NCI-H2196 (cell line): ENCODE data around the gene RLN1.
"Not testable (repeated sequence)": the region's sequence is repeated elsewhere in the genome, so short reads cannot be mapped to it uniquely, and the experiment has no call there.

ENCODE experiments used
- DNase-seq: peaks from one replicate; lab custom pipeline; 2025; ENCODE audit not compliant: unreplicated experiment; lab: John Stamatoyannopoulos, UW

The RLN1 gene

GRCh38 chr9:5326187-5326586, 13.5 kb downstream of the RLN1 start:
- DNase-seq, result no peak

GRCh38 chr9:5321601-5322000, 18.1 kb downstream of the RLN1 start:
- not testable (repeated sequence) for DNase-seq

DNA sequence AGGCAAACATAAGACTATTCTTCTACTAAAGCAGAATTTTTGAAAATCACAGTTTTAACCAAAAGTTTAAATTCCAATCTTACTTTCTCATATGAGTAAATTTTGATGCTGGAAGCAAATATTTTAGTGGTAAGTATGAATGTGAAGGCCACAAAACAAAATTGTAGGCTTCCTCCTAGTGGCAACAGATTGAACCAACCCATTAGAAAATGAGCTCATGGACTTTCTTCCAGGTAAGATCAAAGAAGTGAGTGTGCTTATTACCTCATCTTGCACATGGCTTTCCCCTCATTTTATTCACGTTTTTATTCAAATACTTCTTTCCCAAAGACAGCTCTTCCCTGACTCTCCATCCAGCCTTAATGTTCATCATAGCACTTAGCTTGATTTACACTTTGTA, 18.6 kb downstream of the RLN1 start:
- DNase-seq, result no peak

DNA sequence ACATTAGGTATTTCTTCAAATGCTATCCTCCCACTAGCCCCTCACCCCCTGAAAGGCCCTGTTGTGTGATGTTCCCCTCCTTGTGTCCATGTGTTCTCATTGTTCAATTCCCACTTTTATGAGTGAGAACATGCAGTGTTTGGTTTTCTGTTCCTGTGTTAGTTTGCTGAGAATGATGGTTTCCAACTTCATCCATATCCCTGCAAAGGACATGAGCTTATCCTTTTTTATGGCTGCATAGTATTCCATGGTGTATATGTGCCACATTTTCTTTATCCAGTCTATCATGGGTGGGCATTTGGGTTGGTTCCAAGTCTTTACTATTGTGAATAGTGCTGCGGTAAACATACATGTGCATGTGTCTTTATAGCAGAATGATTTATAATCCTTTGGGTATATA, 23.3 kb downstream of the RLN1 start:
- not testable (repeated sequence) for DNase-seq

DNA sequence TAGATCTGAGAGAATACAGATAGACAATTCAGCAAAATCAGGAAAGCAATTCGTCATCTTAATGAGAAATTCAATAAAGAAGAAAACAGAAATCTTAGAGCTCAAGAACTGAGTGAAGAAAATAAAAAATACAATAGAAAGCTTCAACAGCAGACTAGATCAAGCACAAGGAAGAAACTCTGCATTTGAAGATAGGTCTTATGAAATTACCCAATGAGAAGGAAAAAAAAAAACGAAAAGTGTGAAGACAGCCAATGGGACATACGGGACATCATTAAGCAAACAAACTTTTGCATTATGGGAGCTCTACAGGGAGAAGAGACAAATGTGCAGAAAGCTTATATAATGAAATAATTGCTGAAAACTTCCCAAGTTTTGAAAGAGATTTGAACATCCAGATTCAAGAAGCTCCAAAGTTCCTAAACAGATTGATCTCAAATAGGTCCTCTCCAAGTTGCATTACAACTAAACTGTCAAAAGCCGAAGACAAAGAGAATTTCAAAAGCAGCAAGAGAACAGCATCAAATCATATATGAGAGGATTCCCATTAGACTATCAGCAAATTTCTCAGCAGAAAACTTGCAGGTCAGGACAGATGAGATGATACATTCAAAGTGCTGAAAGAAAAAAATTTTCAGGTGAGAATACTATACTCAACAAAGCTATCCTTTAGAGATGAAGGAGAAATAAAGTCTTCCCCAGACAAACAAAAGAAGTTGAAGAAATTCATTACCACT, 24.3 kb downstream of the RLN1 start:
- no peak for DNase-seq

- no peak for DNase-seq
These were observed 28.8 kb downstream of the RLN1 start for GRCh38 chr9:5310851-5311250.

DNA sequence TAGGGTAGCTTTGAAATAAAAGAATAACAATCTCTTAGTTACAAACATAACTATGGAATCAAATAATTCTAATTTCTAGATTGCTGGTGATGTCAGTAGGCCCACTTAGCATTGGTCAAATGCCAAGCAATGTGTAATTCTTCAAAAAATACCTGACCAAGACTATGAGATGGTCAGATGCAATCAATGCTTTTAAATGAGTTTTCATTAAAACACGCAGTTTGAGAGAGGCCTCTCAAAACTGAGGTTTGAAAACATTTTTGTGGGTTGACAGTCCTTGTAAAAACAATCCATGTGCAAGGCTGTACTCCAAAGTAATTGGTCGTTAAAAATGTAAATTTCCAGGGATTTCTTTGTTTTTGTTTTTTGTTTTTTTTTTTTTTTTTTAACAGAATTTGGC, 33.9 kb downstream of the RLN1 start:
- DNase-seq, result no peak

DNA sequence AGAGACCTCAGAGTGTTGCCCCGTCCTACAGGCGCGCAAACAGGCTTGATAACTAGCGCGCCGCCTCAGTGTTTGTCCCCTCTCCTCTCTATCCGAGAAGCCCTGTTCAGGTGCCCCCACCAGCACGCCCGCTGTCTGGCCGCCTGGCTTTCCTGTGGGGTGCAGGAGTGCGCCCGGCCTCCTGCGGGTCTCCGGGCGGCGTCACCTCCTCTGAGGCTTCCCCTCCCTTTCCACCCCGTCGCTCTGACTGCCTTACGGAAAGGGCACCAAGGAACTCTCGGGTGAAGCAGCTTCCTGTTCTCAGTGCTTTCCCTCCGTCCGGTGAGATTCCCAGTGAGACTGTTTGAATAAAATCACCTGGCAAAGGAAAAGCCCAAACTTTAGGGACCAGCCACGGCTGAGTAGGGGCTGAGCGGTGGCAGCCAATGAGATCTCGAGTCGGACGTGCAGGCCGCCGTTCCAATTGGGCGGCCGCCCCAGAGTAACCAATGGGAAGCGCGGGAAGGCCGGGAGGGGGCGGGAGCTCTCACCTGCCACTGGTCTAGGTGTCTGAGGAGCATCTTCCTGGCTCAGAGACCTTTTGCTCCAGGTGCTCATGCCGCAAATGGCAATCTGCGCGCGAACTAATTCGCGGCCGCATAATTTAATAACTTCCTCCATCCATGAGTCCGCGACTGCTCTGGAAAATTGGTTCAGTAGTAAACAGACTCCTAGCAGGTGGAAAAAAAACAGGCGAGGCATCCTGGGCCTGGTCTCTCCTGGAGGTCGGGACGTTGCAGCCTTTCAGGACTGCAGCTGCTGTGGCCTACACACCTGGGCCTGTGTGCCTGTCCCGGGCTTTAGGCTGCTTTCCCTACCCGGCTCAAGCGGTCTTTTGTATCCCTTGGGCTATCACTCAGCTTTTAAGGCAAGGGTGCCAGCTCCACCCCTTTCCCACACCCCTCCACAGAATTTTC, 35.6 kb downstream of the RLN1 start, which contains the start of gene RLN2:
Gene RLN2, minus strand, starts transcription at position 877 of the 956 bp plus-strand sequence. Its CDS starts 136 bp downstream, at position 741.
- DNase-seq, result not testable (repeated sequence)

DNA sequence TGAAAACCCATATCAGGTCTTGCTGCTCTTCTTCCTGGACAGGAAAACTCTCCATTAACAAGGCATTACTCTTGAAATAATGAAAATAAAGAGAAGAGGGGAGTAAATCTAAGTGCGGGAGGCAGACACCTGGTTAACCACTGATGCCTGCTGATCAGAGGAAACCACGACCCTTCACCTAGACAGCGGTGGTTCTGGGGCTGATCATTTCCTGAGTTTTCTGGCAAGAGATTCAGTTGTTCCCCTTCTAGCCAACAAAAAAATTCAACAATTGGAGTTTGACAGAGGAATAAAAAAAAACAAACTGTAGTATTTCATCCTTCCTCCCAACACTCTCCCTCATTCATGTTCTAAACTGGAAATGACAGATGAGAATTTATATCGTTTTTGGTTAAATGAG, 38.1 kb downstream of the RLN1 start:
- no peak for DNase-seq

DNA sequence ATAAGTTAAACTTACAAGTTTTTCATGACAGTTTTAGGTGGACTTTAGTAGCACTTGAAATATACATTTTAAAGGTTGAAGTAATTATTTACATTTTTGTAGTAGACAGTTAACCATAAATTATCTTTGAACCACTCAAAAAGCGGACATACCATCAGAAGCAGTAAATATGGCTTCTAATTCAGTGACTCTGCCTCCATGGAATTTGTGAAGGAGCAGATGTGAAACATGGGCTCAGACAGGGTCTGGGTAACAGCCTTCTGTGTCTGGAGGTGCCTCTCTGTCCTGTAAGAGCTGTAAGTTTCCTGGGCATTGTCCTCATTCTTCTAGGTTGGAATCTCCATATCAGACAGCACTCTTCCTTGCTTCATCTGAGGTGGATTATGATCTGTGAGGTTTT, 47.5 kb downstream of the RLN1 start:
- no peak for DNase-seq

DNA sequence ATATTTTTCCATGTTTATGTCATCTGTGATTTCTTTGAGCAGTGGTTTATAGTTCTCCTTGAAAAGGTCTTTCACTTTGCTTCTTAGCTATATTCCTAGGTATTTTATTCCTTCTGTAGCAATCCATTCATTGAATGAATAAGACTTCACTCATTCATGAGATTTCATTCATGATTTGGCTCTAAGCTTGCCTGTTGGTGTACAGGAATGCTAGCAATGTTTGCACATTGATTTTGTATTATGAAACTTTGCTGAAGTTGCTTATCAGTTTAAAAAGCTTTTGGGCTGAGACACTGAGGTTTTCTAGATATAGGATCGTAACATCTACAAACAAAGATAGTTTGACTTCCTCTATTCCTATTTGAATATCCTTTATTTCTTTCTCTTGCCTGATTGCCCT, 51.1 kb downstream of the RLN1 start:
- DNase-seq, result no peak

- DNase-seq, result no peak
These were observed 53.4 kb downstream of the RLN1 start for GRCh38 chr9:5286262-5286661.
